Measurements from ENCODE around the gene CD55. TPM values are rescaled to one million over a fixed set of nuclear protein-coding genes. Genes with fewer than 3 reads are reported as not detected.

The CD55 gene
- total and polyA plus RNA-seq, 2 of the 8 experiments (the other 6 are each of a cell fraction or from before 2014, with no cell fraction given) = 20.1 to 22.8 TPM

DNA sequence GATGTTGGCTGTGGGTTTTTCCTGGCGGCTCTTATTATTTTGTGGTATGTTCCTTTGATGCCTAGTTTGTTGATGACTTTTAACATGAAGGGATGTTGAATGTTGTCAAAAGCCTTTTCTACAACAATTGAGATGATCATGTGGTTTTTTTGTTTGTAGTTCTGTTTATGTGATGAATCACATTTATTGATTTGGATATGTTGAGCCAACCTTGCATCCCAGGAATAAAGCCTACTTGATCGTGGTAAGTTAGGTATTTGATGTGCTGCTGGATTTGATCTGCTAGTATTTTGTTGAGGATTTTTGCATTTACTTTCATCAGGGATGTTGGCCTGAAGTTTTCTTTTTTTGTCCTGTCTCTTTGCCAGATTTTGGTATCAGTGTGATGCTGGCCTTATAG lies 28.5 kb downstream of the CD55 start:
- POLR2A ChIA-PET (ENCODE audit: partially characterized antibody) = no interaction called here
- no peak for TF ChIP-seq GTF2F1 (IDR thresholded peaks at IDR 0.05; ENCODE audit: borderline replicate concordance, low read depth, low read length)
- no peak for TF ChIP-seq BRCA1 (IDR thresholded peaks at IDR 0.05; ENCODE audit: low read depth, low read length)
- TF ChIP-seq POLR2AphosphoS5 (IDR thresholded peaks at IDR 0.05; ENCODE audit: low read depth, low read length) = no peak
- TF ChIP-seq RFX5 (IDR thresholded peaks at IDR 0.05; ENCODE audit: borderline replicate concordance, low read depth, low read length) = no peak
- no peak for TF ChIP-seq CEBPB (IDR thresholded peaks at IDR 0.05; ENCODE audit: low read depth, low read length)
- WGBS, 2 experiments (ENCODE audit: extremely low coverage in 1 of 2, insufficient coverage in 1 of 2, insufficient read length in 1 of 2, insufficient replicate concordance in 2 of 2, low coverage in 1 of 2, low lambda C conversion rate in 2 of 2, missing lambda C conversion rate in 1 of 2) = 92% methylated on average over 2 of the region's 2 CpGs; no CpG with 5 or more reads in 1 of the 2 experiments

More for the DNA sequence above, 28.5 kb downstream of the CD55 start:
- Histone ChIP-seq H3K56ac (replicated peaks; ENCODE audit: insufficient read length, low read depth, low read length) (no peak overlapping the region), H4K20me1 (replicated peaks in 1 of 2; ENCODE audit: control insufficient read depth in 1 of 2, insufficient read depth in 2 of 2, low read length in 2 of 2) (peaks cover 0 to 2% of the 10 kb centered on the region in 2 experiments), H3K27ac (ENCODE audit: low read depth, low read length) (no peak overlapping the region), H3K36me3 (ENCODE audit: control insufficient read depth in 2 of 4, insufficient read depth in 4 of 4, low read length in 3 of 4) (peaks cover 0 to 18% (median 2%) of the 10 kb centered on the region in 4 experiments; a peak in 5 of 8 replicates), H3K23ac (ENCODE audit: insufficient read length) (no peak overlapping the region), H3K4me1 (replicated peaks in 1 of 4; ENCODE audit: control insufficient read depth in 3 of 4, insufficient read depth in 4 of 4, low read length in 3 of 4) (no peaks in the 10 kb centered on the region), H3K18ac (ENCODE audit: extremely low read depth, low read length) (no peak overlapping the region), H3K9me3 (ENCODE audit: insufficient read depth in 2 of 2, low read depth in 1 of 2, low read length in 1 of 2) (no peaks in the 10 kb centered on the region), H2AK5ac (ENCODE audit: low read depth, low read length) (no peak overlapping the region), H3K4me2 (ENCODE audit: insufficient read depth in 1 of 2, low read depth in 2 of 2, low read length in 2 of 2) (no peak overlapping the region), H2AFZ (ENCODE audit: low read length) (no peak overlapping the region), H2BK20ac (ENCODE audit: low read length) (no peak overlapping the region), H3K4me3 (ENCODE audit: extremely low read depth in 1 of 4, insufficient read depth in 2 of 4, low read depth in 3 of 4, low read length in 4 of 4) (no peak overlapping the region), H4K8ac (ENCODE audit: extremely low read depth, insufficient read depth, low read length) (no peak overlapping the region), H3K23me2 (ENCODE audit: low read depth, low read length) (no peaks in the 10 kb centered on the region), H3K79me1 (ENCODE audit: low read depth, low read length) (peaks cover 3% of the 10 kb centered on the region; the same call in 1 of the 2 replicates), H2BK120ac (replicated peaks; ENCODE audit: low read depth, low read length) (no peak overlapping the region), H2BK12ac (ENCODE audit: low read depth, low read length) (no peak overlapping the region), H3K79me2 (ENCODE audit: control insufficient read depth in 1 of 2, insufficient read depth in 2 of 2, low read length in 2 of 2) (peaks cover 0 to 3% of the 10 kb centered on the region in 2 experiments; a peak in 2 of 4 replicates), H3K4ac (replicated peaks; ENCODE audit: insufficient read length, low read depth, low read length) (no peak overlapping the region), H2BK5ac (ENCODE audit: low read depth, low read length) (no peak overlapping the region), H3K9ac (replicated peaks in 1 of 4; ENCODE audit: extremely low read depth in 1 of 4, low read depth in 3 of 4, low read length in 3 of 4) (no peak overlapping the region), H2BK15ac (ENCODE audit: low read length) (no peak overlapping the region), H3K27me3 (replicated peaks in 1 of 4; ENCODE audit: control insufficient read depth in 3 of 4, extremely low read depth in 1 of 4, insufficient read depth in 3 of 4, low read length in 3 of 4) (no peaks in the 10 kb centered on the region), H4K91ac (replicated peaks; ENCODE audit: insufficient read length, low read length) (no peak overlapping the region), H4K5ac (ENCODE audit: insufficient read length, low read depth, low read length) (no peak overlapping the region), H3K14ac (ENCODE audit: insufficient read length) (no peak overlapping the region)
- DNase-seq (ENCODE audit: low read depth in 1 of 2, low spot score in 2 of 2) (no peak), FAIRE-seq (no peak)
- CTCF ChIA-PET (ENCODE audit: partially characterized antibody) = interaction anchor here (0.9 to 1.0 kb wide), 2 partner anchors 144 to 150 kb away, joined by 3 to 4 read pairs; no protein-coding TSS in a partner anchor
